Activated CD4-positive, alpha-beta T cell treated with anti-CD3 and anti-CD28 coated beads, Interleukin-2, amount 50 U/mL, for 1 hour (primary cell): ENCODE results near the gene RNF220.

Source experiments
- DNase-seq: peaks from one replicate; pipeline ENCODE4 v3.0.0-alpha.2; 2020

Gene RNF220

DNA sequence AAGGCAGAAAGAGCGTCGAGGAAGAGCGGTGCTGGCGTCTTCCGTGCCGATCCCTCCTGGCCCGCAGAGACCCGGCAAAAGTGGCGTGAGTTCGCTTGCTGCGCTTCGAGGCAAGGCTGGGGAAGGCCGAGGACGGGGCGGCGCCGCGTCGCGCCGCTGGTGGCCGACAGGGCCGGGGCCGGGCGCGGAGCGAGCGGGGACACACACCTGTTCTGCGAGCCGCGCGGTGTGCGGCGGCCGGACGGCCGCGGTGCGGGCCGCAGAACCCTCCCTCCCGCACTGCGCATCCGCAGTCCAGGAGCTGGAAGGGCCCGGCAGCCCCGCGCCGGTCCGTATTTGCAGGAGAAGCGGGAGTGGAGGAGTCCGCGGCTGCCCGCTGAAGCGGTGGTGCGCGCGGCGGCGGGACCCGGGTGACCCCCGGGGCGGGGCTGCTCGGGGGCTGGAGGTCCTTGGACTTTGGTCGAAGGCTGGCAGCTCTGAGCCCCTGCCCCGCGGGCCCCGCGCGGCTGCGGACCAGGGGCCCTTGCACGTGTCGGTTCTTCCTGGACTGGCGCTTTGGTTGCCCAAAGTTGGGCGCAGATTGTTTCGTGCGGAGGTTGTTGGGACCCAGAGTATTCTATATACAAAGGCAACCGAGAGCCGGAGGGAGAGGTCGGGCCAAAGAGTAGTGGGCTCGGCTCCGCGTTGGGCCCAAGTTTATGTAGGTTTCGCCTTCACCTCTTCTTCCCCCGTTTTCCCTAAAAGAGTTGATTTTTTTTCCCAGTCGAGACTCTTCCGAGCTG, 2.6 kb downstream of the RNF220 start:
- DNase-seq, result no peak

DNA sequence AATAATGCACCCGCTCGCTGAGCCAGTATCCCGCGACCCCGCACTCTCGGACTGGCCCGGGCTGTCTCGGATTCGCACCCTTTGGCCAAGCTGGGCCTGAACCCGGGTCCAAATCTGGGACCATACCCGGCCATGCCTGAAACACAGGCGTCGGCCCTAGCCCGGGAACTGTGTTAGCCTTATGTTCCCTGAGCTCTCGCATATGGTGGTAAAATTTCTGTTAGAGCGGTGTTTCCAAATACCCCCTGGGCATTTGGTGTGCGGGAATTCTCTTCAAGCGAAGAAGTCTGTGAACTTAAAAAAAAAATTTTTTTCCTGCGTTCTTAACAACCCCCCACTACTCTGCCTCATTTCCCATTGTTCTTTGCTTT, 3.1 kb downstream of the RNF220 start:
- no peak for DNase-seq

DNA sequence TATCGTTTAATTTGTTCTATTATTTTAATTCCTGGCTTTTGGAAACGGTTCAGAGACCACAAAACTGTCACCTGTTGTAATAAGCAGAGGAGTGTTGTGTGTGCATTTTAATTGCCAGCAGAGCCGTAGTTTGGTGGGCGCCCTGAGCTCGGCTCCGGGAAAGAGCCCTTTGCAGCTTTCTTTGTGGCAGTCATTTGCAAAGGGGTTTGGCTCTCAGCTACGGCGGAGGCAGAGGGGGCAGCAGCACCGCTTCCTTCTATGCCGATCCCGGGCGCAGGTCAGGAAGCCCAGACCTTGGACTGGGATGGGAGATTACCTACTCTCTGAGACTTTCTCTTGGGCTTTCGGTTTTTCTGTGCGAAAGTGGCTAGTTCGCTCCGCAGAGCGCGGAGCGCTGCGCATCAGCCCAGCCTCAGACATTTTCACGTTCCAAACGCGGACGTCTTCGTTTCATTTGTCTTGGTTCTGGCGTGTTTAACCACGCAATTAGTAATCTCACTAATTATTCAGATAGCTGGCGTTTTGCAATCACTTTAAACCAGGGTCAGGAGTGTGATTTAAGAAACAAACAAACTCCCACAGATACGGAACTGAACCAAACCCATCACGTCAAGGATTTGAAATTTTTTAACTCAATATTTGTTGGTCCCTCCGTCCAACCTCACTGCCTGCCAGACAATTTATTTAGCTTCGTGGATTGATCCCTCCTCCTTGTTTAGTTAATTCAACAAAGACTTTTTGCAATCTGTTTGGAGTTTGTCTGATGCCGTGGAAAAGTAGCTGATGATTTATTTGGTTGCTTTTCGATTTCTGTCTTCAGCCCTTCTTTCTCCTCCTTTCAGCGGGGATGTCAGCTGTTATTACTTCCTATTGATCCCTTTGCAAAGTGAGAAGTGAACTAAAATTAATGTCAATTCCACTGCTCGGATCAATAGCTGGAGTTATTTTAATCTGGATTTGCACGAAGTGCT, 3.9 kb downstream of the RNF220 start:
- no peak for DNase-seq

DNA sequence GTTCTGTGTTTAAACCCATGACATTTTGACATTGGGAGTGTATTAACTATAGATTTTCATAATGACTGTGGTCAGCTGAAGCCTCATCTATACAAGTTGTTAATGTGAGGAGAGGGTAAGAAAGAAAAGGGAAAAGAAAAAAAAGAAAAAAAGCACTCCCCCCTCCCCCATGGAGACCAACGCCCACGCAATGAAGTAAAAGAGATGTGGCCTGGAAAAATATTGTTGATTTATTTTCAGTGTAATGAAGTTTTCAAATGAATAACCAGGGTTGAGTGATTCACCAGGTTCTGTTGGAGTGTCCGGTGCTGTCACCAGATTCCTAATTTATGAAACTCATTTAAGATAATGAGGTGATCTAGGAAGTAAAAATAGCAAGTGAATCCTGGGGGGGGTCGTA, 4.7 kb downstream of the RNF220 start:
- no peak for DNase-seq

DNA sequence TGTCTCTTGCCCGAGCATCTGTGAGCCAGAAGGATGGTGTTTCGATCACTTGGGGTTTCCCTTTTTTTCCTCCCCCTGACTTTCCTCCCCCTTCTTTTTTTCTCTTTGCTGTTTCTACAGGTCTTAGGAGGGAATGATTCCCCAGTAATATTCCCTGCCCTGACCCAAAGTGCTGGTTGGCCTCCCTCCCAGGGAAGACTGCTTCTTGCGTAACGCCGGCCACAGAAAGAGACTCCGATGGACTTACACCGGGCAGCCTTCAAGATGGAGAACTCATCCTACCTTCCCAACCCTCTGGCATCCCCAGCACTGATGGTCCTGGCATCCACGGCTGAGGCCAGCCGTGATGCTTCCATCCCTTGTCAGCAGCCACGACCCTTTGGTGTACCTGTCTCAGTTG, 6.8 kb downstream of the RNF220 start:
- no peak for DNase-seq

DNA sequence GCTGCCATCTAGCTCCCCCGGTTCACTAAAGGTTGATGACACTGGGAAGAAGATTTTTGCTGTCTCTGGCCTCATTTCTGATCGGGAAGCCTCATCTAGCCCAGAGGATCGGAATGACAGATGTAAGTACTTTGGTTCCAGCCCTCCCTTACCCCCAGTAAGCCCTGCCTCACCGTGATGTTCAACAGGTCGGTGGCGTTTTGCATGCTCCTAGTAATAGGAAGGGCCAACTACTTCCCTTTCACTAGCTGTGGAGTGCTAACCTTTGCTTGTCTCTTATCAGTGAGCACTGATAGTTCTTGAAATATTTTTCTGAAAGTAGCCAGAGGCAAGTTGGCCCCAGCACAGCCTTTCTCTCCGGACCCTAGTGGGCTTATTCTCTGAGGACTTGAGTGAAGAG, 7.5 kb downstream of the RNF220 start:
- DNase-seq, result no peak

DNA sequence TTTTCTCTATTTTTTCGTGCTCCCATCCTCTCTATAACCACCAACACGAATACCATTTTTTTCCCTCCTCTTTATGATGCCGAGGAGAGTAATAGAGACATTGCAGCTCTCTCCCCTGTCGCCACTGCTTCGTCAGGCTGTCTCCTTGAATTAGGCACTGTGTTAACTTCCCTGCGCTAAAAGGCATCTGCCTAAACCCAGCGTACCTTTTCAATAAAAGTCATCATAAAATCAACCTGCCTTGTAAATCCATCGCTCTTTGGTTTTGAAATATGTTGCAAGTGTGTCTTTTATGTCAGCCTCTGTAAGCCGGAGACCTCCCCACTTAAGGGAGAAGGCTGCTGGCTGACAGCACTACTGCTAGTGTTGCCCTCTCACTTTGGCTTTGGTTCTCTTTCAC, 8.7 kb downstream of the RNF220 start:
- no peak for DNase-seq

DNA sequence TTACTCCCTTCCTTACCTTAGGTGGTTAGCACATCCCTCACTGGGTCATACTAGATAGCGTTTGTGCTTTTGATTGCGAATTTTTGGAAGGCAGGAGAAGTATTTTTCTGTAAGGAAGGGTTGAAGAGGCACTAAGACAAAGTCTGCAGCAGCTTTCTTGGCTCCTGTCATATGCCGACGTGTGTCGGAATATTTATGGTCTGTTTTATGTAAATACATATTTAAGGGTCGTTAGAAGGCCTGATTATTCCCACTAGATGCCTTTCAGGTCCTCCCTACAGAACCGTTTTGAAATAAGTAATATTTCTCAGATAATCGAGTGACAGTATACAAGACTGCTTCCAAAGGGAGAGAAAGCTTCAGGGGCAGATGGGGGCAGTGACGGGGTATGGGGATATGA, 10.0 kb downstream of the RNF220 start:
- DNase-seq, result no peak

DNA sequence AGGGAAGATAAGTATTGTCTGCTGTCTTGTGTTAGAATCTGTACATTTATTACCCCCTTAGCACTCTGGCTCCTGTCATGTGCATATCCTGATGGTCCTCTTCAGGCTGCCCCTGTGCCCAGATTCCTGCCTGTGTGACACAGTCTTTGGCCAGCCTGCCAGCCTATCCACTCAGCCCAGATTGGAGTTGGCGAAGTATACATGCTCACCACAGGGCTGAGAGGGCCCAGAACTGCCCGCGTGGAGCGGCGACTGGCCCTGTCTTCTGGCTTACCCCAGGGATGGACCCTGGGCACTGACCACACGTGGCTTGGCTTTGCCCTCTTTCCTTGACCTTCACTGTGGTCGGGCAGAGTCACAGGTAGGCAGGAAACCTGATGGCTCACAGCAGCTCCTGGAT, 11.4 kb downstream of the RNF220 start:
- DNase-seq, result no peak

DNA sequence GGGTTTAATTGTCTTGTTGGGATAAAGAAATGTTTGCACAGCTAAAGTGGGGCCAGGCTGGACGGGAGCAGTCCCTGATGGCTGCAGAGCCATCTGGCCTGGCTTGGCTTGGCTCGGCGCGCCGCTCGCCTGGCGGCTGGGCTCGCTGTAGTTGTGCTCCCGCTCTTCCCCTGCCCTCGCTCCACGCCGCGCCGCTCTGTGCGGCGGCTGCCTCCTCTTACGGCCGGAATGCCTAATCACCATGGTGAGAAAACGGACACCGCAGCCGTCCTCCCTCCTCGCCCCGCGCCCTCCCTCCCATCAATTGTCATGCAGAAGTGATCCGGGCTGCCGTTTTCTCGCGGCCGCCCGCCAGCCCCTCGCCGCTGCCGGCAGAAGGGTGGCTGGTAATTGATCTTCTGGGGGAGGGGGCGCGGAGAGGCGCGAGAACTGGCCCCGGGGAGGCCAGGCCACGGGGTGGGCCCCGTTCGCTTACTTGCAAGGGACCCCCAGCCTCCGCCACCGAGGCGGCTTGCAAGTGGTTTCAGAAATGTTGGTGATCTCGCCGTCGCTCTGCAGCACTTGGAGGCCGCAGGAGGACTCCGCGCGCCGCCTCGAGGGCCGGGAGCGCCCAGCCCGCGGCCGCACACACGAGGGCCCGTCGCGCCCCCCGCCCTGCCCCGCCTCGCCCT, 12.4 kb downstream of the RNF220 start:
- no peak for DNase-seq

DNA sequence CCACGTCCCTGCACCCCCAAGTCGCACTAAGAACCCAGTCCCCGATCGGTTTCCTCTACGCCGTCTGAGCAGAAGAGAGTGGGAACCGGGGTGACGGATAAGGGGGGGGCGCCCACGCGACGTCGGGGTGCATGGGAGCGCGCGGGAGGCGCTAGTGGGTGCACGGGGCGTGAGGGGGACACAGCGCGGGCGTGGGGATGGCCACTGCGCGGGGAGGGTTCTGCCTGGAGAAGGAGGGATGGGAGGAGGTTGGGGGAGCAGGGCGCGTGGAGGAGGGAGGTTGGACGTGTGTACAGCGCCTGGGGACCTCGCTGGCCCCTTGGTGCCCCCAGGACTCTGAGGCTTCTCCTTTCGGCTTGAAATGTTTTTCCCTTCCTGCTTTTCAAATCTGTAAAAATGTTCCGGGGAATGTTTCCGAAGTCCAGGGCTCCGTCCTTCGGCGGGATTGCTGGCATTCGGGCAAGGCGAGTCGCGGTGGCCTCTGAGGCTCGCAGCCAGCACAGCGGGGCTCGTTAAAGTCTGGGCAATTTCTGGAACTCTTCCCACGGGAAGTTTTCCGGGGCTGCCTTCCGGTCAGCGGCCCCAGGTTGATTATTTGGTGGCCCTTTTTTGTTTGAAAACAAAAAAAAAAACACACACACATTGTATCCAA, 13.1 kb downstream of the RNF220 start:
- no peak for DNase-seq

DNA sequence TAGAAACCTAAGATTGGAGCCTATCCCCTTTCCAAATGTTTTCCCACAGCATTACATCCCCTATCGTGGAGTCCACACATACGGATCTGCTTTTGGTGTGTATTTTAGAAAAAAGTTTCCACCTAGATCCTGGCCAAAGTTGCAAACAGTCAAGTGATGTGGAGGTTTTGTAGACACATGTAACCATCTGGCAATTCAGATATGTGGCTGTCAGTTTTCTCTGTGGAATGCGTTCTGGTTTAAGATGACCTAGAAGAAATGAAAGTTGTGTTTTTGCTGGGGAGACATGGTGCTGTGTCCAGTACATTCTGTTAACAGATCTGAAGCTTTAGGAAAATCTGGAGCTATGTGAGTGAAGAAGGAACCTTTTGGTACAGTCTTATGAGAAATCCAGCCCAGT, 14.8 kb downstream of the RNF220 start:
- DNase-seq, result no peak

DNA sequence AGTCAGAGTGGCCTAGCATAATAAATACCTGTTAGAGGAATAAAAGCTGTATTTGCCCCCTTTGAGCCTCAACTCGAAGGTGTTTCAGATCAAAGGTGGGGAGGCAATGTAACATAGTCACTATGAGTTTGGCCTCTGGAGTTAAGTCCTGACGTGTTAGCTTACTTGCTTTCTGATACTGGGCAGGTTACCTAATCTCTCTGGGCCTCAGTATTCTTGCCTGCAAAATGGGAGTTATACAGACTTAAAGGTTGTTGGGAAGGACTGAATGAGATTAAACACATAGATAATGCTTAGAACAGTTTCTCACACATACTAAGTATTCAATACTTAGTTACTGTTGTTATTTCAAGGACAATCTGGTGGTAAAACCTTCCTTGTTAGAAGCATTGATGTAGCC, 15.5 kb downstream of the RNF220 start:
- DNase-seq, result no peak

DNA sequence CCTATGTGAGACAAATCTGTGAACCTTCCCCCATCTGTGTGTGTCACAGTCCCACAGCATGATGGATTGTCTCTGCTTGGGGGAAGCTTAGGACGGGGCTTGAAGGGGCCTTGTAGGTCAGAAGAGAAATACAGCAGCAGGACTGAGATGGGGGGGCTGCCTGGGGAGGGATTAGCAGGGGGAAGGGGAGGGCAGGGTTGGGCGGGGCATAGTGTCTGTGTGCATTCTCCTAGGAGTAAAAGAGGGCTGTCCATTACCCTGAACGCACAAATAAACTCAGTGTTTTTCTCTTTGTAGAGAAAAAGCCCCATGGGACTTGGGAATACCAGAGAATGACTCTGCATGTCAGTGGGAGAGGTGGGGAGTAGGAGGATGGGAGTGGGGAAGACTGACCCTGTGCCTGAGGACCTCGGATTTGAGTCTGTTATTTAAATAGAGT, 16.4 kb downstream of the RNF220 start:
- no peak for DNase-seq

DNA sequence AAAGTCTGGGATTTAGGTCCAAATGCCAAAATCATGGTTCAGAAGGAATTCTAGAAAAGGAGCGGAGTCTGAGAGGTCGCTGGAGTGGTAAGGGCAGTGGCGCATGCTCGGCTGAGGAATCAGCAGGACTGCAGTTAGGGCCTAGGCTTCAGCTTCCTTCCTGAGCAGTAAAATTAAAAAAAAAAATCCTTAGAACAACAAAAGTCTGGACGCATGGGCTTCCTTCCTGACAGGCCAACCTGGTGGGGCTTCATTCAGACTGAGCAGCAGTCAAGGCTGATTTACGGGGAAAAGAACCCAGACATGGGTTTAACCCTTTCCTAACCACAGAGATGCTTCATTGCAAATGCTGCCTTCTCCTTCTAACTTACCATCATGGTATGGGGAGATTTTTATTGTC, 17.1 kb downstream of the RNF220 start:
- no peak for DNase-seq

DNA sequence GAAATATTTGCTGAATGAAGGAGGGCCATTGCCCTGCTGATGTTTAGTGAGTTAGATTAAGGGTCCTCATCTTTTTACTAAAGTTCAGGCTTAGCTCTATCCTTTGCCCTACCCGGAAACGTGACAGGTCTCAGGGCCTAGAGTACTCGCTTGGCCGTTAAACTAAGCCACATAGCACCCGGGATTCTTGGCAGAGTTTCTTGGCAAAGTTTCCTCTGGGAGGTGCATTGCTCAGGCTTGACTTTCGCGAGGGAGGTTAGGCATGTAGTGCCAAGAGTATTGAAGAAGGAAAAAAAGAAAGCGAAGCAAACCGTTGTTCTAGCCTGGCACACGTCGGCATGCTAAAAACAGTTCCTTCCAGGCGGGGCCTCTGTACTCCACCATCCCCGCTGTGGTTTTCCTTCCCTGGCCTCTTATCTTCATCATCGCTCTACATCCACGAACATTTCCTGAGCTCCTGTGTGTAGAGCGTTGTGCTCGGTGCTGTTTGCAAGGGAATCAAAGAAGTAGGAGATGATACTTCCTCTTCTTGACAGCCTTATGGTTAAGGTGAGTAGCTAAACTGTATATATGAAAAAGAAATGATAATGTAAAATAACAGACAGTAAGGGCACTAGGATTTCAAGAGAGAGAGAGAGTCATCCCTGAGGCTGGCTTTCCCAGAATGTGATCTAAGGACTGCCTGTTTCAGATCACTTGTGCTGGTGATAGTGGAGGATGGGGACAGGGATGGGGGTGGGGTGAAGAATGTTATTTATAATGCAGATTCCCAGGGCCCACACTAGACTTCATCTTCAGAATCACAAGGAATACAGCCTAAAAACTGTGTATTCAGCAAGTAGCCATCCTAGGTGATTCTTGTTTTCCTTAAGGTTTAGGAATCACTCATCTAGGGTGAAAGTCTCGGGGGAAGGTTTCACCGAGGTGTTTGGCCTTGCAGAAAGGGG, 18.8 kb downstream of the RNF220 start:
- DNase-seq, result no peak

DNA sequence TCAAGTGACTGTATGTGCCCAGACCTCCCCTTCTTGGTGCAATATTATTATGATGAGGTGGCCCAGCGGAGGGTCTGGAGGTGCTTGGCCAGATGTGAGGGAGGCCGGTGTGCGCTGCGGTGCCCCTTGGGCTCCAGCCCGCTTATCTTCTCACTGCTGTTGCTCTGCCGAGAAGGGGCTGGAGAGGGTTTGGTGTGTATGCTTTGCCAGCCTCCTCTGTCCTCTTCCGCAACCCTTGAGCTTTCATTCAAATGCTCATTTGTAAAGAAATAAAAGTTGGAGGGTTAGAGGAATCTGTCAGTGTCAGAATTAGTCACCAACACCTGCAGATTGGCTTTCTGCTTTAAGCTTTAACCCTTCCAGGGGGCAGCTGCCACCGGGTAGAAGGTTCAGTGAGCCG, 19.7 kb downstream of the RNF220 start:
- no peak for DNase-seq

DNA sequence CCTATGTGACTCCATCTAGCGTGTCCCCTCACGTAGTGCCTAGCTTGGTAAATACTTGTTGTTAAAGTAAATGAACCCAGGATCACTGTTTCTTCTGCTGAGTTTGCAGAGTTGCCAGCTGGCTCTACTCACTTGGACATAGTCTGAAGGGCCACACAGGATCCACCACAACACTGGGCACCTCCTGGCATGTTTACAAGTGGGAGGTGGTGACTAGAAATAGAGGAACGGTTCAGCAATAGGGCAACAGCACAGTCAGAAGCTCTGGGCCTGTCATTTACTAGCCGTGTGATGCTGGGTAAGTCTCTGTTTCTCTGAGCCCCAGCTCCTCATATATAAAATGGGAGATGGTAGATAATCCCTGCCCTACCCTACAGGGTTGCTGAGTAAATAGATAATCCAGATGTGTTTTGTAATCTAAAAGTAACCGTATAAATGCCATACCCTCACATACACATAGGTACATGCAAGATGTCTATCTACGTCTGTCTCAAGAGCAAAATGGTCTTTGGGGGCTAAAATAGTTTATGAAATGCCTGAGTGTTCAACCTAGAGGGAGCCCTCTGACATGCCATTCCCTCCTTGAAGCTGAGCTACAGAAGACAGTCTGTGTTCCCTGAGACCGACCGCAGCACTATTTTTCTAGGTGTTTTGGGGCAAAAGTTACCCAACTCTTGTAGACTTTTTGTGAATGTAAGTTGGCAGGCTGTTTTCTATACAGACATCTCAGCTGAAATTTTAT, 20.5 kb downstream of the RNF220 start:
- no peak for DNase-seq

DNA sequence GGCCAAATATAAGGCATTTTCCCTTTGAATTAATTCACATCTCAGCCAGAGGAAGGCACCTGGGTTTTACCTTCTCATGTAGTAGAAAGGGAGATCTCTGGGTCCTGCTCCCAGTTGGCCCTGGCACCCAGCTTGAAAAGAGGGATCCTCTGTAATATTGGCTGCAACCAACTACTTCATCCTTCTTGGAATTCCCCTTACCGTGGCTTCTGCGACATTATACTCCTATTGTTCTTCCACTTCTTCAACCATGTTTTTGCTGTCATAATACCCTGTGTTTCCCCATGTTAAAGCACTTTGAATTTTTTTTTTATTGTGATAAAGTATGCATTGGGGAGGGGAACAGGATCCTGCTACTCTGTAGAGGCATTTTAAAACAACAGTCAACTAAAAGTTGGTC, 26.8 kb downstream of the RNF220 start:
- DNase-seq, result no peak

DNA sequence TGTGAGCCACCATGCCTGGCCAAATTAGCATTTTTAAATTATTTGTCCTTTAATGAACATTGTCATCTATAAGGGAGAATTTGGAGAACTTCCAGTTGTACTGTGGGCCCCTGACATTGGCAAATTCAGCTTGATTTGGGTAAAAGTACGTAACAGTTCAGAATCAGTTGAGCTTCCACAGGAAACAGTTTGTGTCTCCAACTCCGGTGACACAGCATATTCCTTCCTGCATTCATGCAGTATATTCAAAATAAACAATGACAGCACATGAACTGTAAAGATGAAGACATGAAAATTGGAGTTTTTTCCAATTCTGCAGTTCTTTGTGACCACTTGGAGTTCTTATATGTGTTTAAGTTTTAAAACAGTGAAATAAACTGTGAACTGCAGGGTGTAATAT, 28.2 kb downstream of the RNF220 start:
- no peak for DNase-seq
